Dermis blood vessel endothelial cell (primary cell): ENCODE measurements around the gene HOXA11. TPM values are rescaled to one million over a fixed set of nuclear protein-coding genes. Genes with fewer than 3 reads are reported as not detected.

Experiments used
- DNase-seq: peaks from one replicate; pipeline ENCODE4 v3.0.0; 2010
- total RNA-seq: library from RNA; depleted of rRNA; stranded (reverse); fragments of >200 nt; gene quantifications from 2 replicates; pipeline ENCODE4 v1.2.3, GENCODE V29; 2014

Gene HOXA11
- total RNA-seq, 1 donor from 2014 or later: under 0.01 TPM

DNA sequence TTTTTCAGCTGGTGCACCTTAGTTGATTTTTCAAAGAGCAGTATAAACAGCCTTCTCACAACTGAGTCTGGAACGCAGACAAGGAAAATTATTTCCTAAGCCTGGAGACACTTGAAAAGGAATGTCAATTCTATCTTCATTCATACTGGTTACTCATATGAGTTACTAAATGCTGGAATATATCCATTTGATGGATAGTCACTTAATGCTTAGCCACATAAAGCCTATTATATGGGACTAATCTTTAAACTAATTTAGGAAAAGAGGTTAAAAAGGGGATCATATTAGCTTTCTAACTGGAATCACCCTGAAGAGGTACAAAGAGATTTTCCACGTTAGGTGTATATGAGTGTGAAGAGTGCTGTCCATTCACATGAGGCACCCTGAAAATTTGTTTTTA lies 52.8 kb downstream of the HOXA11 start:
- DNase-seq: no peak

DNA sequence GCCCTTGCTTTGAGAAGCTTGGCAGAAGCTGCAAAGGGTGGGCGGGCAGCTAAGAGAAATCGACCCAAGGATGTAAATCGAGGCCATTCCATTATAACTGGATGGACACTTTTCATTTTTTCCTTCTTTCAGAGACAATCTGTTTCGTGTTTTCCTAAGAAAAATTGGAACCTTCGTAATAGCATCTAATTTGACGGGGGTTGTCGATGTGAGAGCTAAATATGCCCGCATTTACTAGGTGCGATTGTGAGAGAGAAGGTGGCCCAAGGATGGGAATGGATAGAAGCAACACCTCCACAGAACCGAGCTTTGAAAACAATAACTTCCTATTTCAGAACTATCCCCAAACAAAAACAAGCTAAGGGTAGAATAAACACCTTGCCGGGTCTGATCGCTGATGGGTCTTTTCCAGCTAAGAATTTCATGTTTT lies 53.6 kb downstream of the HOXA11 start:
- no peak for DNase-seq

Other genes with a start within 250 kb of the HOXA11 start
- 0.68 and 0.84 TPM in 2 replicates for gene HOXA1, start 89.2 kb downstream of the HOXA11 start, total RNA-seq
- 0.33 and 0.34 TPM in 2 replicates for gene HOXA2, start 82.5 kb downstream of the HOXA11 start, total RNA-seq
- 0.34 and 0.65 TPM in 2 replicates for gene HOXA4, start 54.5 kb downstream of the HOXA11 start, total RNA-seq
- 5.6 and 6.1 TPM in 2 replicates for gene HOXA5, start 41.6 kb downstream of the HOXA11 start, total RNA-seq
- 2.9 and 8.6 TPM in 2 replicates for gene HOXA6, start 37.5 kb downstream of the HOXA11 start, total RNA-seq
- 2.4 and 6.0 TPM in 2 replicates for gene HOXA3, start 32.6 kb downstream of the HOXA11 start, total RNA-seq
- gene HOXA7, start 28.6 kb downstream of the HOXA11 start, total RNA-seq: 1.4 and 2.9 TPM in 2 replicates
- gene HOXA9, start 19.7 kb downstream of the HOXA11 start, total RNA-seq: 9.0 and 11.8 TPM in 2 replicates
- gene HOXA10, start 10.9 kb downstream of the HOXA11 start, total RNA-seq: 3.7 and 4.4 TPM in 2 replicates
- gene HOXA13, start 14.9 kb upstream of the HOXA11 start, total RNA-seq: under 0.01 TPM in 1 of 2 replicates, not detected in the other
- gene EVX1, start 57.6 kb upstream of the HOXA11 start, total RNA-seq: not detected in 2 replicates